Astrocyte (in vitro differentiated cells and primary cell): ENCODE measurements around the gene RYR2. TPM values are rescaled to one million over a fixed set of nuclear protein-coding genes. Genes with fewer than 3 reads are reported as not detected.

Source experiments
- DNase-seq: peaks from one replicate; pipeline ENCODE4 v3.0.0-alpha.2; 2010; ENCODE audit warnings: low read depth
- FAIRE-seq: peaks from 2 replicates; lab custom pipeline; 2011; peaks lifted over from hg19 to GRCh38; lab: Jason Lieb, UNC
- H2AFZ ChIP-seq: 2 replicates; pipeline ENCODE4 v1.6.0; 2012; ENCODE audit warnings: low read depth, low read length, inconsistent platforms
- H3K27ac ChIP-seq: 2 replicates; pipeline ENCODE4 v1.5.1; 2011; ENCODE audit warnings: low read depth, low read length, inconsistent platforms
- H3K27me3 ChIP-seq: 2 replicates; pipeline ENCODE4 v1.6.0; 2011; ENCODE audit warnings: low read length, inconsistent platforms; ENCODE audit not compliant: insufficient read depth
- H3K36me3 ChIP-seq: 2 replicates; pipeline ENCODE4 v1.5.1; 2011; ENCODE audit warnings: low read length, inconsistent platforms; ENCODE audit not compliant: insufficient read depth
- H3K4me1 ChIP-seq: 2 replicates; pipeline ENCODE4 v1.5.1; 2011; ENCODE audit warnings: low read length, inconsistent platforms; ENCODE audit not compliant: insufficient read depth
- H3K4me2 ChIP-seq: 2 replicates; pipeline ENCODE4 v1.6.0; 2012; ENCODE audit warnings: low read length, inconsistent platforms
- H3K4me3 ChIP-seq: 2 replicates; pipeline ENCODE4 v1.5.1; 2011; ENCODE audit warnings: low read depth, mild to moderate bottlenecking, low read length, inconsistent platforms; ENCODE audit not compliant: insufficient read depth
- H3K79me2 ChIP-seq: 2 replicates; pipeline ENCODE4 v1.6.0; 2012; ENCODE audit warnings: mild to moderate bottlenecking, low read length, inconsistent platforms; ENCODE audit not compliant: insufficient read depth
- H3K9ac ChIP-seq: 2 replicates; pipeline ENCODE4 v1.6.0; 2012; ENCODE audit warnings: mild to moderate bottlenecking, low read length, inconsistent platforms
- H3K9me3 ChIP-seq: 2 replicates; pipeline ENCODE4 v1.5.1; 2012; ENCODE audit warnings: low read depth, mild to moderate bottlenecking, low read length, inconsistent platforms; ENCODE audit not compliant: insufficient read depth
- H4K20me1 ChIP-seq: 2 replicates; pipeline ENCODE4 v1.6.0; 2012; ENCODE audit warnings: low read length, inconsistent platforms; ENCODE audit not compliant: insufficient read depth
- H3K27ac Mint-ChIP-seq: one replicate; pipeline ENCODE4 v1.8.0; 2021; ENCODE audit warnings: mild to moderate bottlenecking, mixed read lengths; ENCODE audit not compliant: unreplicated experiment
- H3K27me3 Mint-ChIP-seq: one replicate; pipeline ENCODE4 v1.8.0; 2021; ENCODE audit warnings: low read depth, mixed read lengths; ENCODE audit not compliant: unreplicated experiment
- H3K36me3 Mint-ChIP-seq: one replicate; pipeline ENCODE4 v1.8.0; 2021; ENCODE audit warnings: low read depth, mixed read lengths; ENCODE audit not compliant: unreplicated experiment
- H3K4me1 Mint-ChIP-seq: one replicate; pipeline ENCODE4 v1.8.0; 2021; ENCODE audit warnings: low read depth, mixed read lengths; ENCODE audit not compliant: unreplicated experiment
- H3K4me3 Mint-ChIP-seq: one replicate; pipeline ENCODE4 v1.8.0; 2021; ENCODE audit warnings: mild to moderate bottlenecking, moderate library complexity, mixed read lengths; ENCODE audit not compliant: unreplicated experiment
- H3K9me3 Mint-ChIP-seq: one replicate; pipeline ENCODE4 v1.8.0; 2021; ENCODE audit warnings: mild to moderate bottlenecking, mixed read lengths; ENCODE audit not compliant: unreplicated experiment
- EZH2 ChIP-seq: IDR thresholded peaks from 2 replicates; pipeline ENCODE4 v1.6.1; 2012; ENCODE audit warnings: mild to moderate bottlenecking, low read length, inconsistent platforms; ENCODE audit not compliant: insufficient read depth
- total RNA-seq: library from RNA; stranded (reverse); gene quantifications from 2 replicates; pipeline ENCODE4 v1.2.1, GENCODE V29; 2021
- TF ChIP-seq, protein P1 (sequence below): IDR thresholded peaks from 2 replicates; pipeline ENCODE4 v1.5.1; 2011; ENCODE audit warnings: low read depth, mild to moderate bottlenecking, inconsistent platforms, low read length, moderate library complexity; ENCODE audit not compliant: insufficient read depth

RYR2 gene
- total RNA-seq, 1 donor from 2014 or later, result 0.30 TPM

DNA sequence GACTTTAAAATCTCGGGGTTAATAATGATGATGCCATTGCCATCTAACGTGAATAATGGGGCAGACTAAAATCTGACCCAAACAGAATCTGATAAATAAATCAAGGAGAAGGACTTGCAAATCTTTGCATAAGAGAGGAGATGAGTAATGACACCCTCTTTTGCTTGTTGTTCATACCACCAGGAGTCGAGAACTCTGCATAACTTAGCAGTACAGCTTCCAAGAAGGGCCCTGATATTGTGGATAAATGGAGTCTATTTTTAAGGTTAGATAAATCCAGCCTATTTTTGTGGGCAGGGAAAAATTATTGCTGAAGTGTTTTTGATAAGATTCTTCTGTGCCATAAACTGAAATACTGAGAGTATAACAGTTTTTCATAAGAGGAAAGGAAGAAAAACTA is 17.3 kb downstream of the RYR2 start:
- Histone ChIP-seq H3K4me1 (no peaks in the 10 kb centered on the region), H3K27ac (no peak overlapping the region), H3K36me3 (no peaks in the 10 kb centered on the region), H4K20me1 (no peaks in the 10 kb centered on the region), H3K4me3 (no peak overlapping the region), H3K9ac (no peak overlapping the region), H3K79me2 (no peaks in the 10 kb centered on the region), H3K9me3 (peaks cover 5% of the 10 kb centered on the region), H3K4me2 (no peak overlapping the region), H2AFZ (no peak overlapping the region), H3K27me3 (no peaks in the 10 kb centered on the region)
- Mint-ChIP-seq H3K4me1 (no peaks in the 10 kb centered on the region), H3K36me3 (no peaks in the 10 kb centered on the region), H3K4me3 (no peak overlapping the region), H3K27me3 (peaks cover 21% of the 10 kb centered on the region), H3K9me3 (peaks cover 3% of the 10 kb centered on the region), H3K27ac (no peak overlapping the region)
- no peak for DNase-seq
- FAIRE-seq, result no peak
- TF ChIP-seq, protein P1, sequence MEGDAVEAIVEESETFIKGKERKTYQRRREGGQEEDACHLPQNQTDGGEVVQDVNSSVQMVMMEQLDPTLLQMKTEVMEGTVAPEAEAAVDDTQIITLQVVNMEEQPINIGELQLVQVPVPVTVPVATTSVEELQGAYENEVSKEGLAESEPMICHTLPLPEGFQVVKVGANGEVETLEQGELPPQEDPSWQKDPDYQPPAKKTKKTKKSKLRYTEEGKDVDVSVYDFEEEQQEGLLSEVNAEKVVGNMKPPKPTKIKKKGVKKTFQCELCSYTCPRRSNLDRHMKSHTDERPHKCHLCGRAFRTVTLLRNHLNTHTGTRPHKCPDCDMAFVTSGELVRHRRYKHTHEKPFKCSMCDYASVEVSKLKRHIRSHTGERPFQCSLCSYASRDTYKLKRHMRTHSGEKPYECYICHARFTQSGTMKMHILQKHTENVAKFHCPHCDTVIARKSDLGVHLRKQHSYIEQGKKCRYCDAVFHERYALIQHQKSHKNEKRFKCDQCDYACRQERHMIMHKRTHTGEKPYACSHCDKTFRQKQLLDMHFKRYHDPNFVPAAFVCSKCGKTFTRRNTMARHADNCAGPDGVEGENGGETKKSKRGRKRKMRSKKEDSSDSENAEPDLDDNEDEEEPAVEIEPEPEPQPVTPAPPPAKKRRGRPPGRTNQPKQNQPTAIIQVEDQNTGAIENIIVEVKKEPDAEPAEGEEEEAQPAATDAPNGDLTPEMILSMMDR, result no peak
- no peak for TF ChIP-seq EZH2

DNA sequence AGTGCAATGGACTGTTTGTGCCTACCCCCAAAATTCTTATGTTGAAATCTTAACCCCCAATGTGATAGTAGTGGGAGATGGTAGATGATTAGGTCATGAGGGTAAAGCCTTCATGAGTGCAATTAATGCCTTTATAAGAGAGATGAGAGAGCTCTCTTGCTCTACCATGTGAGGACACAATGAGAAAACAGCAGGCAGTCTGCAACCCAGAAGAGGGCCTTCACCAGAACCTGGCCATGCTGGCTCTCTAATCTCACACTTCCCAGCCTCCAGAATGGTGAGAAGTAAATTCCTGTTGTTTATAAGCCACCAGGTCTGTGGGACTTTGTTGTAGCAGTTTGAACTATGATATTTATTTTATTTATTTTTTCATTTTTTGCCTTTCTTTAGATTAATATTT is 21.0 kb downstream of the RYR2 start:
- DNase-seq (no peak), FAIRE-seq (no peak)
- no peaks in the 10 kb centered on the region for H3K9me3 Mint-ChIP-seq
- no peaks in the 10 kb centered on the region for H3K4me1 Mint-ChIP-seq
- no peaks in the 10 kb centered on the region for H3K36me3 Mint-ChIP-seq
- H3K27ac Mint-ChIP-seq, result no peak overlapping the region
- Histone ChIP-seq H3K9me3 (peaks cover 2% of the 10 kb centered on the region), H3K4me1 (no peaks in the 10 kb centered on the region), H3K27me3 (no peaks in the 10 kb centered on the region), H4K20me1 (no peaks in the 10 kb centered on the region), H2AFZ (no peak overlapping the region), H3K27ac (no peak overlapping the region), H3K4me2 (no peak overlapping the region), H3K9ac (no peak overlapping the region), H3K4me3 (no peak overlapping the region), H3K36me3 (no peaks in the 10 kb centered on the region), H3K79me2 (no peaks in the 10 kb centered on the region)
- peaks cover under 1% of the 10 kb centered on the region for H3K27me3 Mint-ChIP-seq
- H3K4me3 Mint-ChIP-seq, result no peak overlapping the region
- TF ChIP-seq, protein P1, result no peak
- TF ChIP-seq EZH2, result no peak

DNA sequence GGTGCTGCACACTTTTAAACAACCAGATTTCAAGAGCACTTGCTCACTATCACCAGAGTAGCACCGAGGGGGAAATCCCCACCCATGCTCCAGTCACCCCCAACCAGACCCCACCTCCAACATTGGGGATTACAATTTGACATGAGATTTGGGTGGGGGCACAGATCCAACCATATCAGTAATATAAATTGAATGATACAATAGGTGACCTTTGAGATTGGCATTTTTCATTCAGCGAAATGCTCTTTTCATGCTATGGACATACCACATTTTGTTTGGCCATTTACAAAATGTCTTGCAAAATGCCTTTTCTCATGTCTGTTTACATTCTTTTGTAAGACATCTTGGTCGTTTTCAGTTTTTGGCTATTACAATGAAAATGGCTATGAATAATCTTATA is 23.9 kb downstream of the RYR2 start:
- Histone ChIP-seq H3K4me3 (no peak overlapping the region), H3K9ac (no peak overlapping the region), H3K4me2 (no peak overlapping the region), H3K79me2 (no peaks in the 10 kb centered on the region), H3K4me1 (no peaks in the 10 kb centered on the region), H3K27me3 (no peaks in the 10 kb centered on the region), H3K9me3 (no peaks in the 10 kb centered on the region), H3K27ac (no peak overlapping the region), H3K36me3 (no peaks in the 10 kb centered on the region), H2AFZ (no peak overlapping the region), H4K20me1 (no peaks in the 10 kb centered on the region)
- H3K36me3 Mint-ChIP-seq, result no peaks in the 10 kb centered on the region
- no peak overlapping the region for H3K27ac Mint-ChIP-seq
- DNase-seq, result no peak
- no peak for TF ChIP-seq EZH2
- TF ChIP-seq, protein P1, result no peak
- H3K4me1 Mint-ChIP-seq, result no peaks in the 10 kb centered on the region
- H3K9me3 Mint-ChIP-seq, result no peaks in the 10 kb centered on the region
- no peak overlapping the region for H3K4me3 Mint-ChIP-seq
- FAIRE-seq, result no peak
- H3K27me3 Mint-ChIP-seq, result no peaks in the 10 kb centered on the region
